Measurements from ENCODE around the gene TMA7.

DNA sequence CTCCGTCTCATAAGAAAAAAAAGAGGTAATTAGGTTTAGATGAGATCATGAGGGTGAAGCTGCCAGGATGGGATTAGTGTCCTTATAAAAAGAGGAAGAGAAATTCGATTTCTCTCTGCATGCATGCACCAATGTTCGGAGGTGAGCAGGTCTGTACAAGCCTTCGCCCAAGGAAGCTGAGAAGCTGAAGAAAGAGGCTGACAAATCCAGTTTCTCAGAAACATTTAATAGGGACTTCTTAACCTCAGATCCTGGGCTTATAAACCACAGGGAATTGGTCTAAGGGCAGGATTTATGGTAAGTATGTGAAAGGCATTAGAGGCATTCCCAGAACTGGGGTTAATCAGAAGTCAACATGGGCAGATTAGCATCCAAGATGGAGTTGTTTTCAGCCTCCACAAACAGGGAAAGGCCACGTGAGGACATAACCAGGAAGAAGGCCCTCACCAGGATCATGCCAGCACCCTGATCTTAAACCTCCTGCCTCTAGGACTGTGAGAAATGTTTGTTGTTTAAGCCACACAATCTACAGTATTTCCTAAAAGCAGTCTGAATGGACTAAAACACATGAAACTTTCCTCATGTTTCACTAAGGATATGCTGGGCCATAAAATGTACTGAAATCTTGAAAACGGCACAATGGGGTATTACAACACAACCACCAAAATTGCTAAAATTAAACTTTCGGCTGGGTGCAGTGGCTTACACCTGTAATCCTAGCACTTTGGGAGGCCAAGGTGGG, 52.6 kb downstream of the TMA7 start:
- no peak for TF ChIP-seq POLR2AphosphoS5 (IDR thresholded peaks at IDR 0.05; ENCODE audit: low read depth, low read length)
- TF ChIP-seq, protein P1, sequence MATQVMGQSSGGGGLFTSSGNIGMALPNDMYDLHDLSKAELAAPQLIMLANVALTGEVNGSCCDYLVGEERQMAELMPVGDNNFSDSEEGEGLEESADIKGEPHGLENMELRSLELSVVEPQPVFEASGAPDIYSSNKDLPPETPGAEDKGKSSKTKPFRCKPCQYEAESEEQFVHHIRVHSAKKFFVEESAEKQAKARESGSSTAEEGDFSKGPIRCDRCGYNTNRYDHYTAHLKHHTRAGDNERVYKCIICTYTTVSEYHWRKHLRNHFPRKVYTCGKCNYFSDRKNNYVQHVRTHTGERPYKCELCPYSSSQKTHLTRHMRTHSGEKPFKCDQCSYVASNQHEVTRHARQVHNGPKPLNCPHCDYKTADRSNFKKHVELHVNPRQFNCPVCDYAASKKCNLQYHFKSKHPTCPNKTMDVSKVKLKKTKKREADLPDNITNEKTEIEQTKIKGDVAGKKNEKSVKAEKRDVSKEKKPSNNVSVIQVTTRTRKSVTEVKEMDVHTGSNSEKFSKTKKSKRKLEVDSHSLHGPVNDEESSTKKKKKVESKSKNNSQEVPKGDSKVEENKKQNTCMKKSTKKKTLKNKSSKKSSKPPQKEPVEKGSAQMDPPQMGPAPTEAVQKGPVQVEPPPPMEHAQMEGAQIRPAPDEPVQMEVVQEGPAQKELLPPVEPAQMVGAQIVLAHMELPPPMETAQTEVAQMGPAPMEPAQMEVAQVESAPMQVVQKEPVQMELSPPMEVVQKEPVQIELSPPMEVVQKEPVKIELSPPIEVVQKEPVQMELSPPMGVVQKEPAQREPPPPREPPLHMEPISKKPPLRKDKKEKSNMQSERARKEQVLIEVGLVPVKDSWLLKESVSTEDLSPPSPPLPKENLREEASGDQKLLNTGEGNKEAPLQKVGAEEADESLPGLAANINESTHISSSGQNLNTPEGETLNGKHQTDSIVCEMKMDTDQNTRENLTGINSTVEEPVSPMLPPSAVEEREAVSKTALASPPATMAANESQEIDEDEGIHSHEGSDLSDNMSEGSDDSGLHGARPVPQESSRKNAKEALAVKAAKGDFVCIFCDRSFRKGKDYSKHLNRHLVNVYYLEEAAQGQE (IDR thresholded peaks at IDR 0.05; ENCODE audit: insufficient read depth in 1 of 2, low read depth in 2 of 2, low read length in 2 of 2), result no peak

All from PFSK-1 (cell line).